Kidney glomerular epithelial cell (primary cell): Measurements from ENCODE around the gene PBX3.
"Not testable (repeated sequence)": the region's sequence is repeated elsewhere in the genome, so short reads cannot be mapped to it uniquely, and the experiment has no call there.

ENCODE experiments used
- DNase-seq: peaks from one replicate; lab custom pipeline; 2025; lab: John Stamatoyannopoulos, UW

The PBX3 gene

GRCh38 chr9:125778538-125779219 lies 31.5 kb downstream of the PBX3 start:
- DNase-seq: not testable (repeated sequence)

- DNase-seq: not testable (repeated sequence)
Measured at GRCh38 chr9:125779220-125779565, 32.0 kb downstream of the PBX3 start.

GRCh38 chr9:125782718-125783117 lies 35.5 kb downstream of the PBX3 start:
- DNase-seq: no peak

GRCh38 chr9:125784286-125785049 lies 37.3 kb downstream of the PBX3 start:
- DNase-seq: no peak

- DNase-seq: no peak
Measured at GRCh38 chr9:125785248-125785751, 38.1 kb downstream of the PBX3 start.

DNA sequence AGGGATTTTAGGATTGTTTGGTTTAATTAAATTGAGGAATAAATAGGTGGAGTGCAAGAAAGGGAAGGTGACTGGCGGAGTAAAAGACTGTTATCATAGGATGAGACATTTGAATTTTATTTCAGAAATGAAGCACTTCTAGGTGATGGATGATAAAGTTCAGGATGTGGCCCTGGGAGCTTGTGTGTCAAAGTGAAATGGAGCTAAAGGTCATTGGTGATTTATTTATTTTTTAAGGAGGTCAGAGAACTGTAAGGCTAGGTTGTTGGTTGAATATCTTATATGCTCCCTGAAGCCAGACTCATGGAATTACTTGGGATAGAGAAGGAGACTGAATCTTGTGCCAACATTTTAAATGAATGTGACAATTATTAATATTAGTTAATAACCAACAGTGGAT lies 40.5 kb downstream of the PBX3 start:
- no peak for DNase-seq

DNA sequence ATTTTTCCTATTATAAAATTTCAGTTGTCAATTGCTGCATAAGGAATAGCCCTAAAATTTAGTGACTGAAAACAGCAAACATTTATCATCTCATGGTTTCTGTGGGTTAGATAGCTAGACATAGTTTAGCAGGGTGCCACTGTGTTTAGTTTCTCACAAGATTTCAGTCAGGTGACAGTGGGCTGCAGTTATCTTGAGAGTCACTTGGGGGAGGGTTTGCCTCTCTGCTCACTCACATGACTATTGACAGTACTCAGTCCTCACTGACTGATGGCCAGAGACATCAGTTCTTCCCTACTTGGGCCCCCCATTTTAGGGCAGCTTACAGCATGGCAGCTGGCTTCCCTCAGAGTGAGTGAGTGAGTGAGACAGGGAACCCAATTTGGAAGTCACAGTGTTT lies 42.0 kb downstream of the PBX3 start:
- DNase-seq: no peak

GRCh38 chr9:125794708-125795107 lies 47.5 kb downstream of the PBX3 start:
- no peak for DNase-seq

- DNase-seq: no peak
Measured at GRCh38 chr9:125795970-125796596, 48.9 kb downstream of the PBX3 start.

DNA sequence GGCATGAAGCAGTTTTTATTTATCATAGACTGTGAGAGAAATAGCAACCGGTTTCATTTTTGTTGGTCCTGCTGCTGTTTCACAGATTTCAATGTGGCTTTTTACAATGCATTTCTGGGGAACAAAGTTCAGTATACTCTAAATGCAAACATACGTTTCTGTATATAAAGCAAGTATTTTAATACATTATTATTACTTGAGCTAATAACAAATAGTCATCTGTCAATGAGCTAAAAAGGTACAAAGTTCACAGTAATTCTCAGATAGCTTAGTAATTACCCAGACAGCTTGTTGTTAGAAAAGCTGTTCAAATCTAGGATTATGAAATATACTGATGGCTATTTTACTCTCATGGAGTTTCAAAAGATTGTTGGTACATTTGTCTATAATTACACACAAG lies 50.8 kb downstream of the PBX3 start:
- DNase-seq: no peak

GRCh38 chr9:125803526-125803925 lies 56.4 kb downstream of the PBX3 start:
- DNase-seq: no peak

DNA sequence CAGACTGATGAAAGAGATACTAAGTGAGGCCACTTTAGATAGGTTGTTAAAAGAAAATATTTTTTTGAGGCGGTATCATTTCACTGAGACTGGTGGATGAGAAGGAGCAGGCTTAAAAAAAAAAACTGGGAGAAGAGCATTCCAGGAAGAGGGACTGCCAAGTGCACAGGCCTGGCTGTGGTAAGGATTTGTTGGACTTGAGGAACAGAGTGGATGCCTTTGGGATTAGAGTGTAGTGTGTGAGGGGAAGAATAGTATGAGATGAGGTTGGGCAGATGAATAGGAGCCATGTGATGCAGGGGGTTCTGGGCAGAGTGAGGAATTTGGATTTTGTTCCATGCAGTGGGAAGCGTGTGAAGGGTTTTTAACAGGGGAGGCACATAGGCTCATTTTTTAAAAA lies 57.9 kb downstream of the PBX3 start:
- DNase-seq: no peak

GRCh38 chr9:125805586-125805985 lies 58.4 kb downstream of the PBX3 start:
- DNase-seq: no peak

DNA sequence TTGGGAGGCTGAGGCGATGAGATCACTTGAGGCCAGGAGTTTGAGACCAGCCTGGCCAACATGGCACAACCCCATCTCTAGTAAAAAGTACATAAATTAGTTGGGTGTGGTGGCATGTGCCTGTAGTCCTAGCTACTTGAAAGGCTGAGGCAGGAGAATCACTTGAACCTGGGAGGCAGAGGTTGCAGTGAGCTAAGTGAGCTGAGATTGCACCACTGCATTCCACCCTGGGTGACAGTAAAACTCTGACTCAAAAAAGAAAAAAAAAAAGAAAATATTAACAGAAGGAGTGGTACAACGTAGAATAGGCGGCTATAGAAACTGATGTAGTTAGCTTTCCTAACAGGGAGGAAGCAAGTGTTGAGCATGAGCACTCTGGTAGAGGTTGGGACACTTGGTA lies 59.9 kb downstream of the PBX3 start:
- DNase-seq: no peak

DNA sequence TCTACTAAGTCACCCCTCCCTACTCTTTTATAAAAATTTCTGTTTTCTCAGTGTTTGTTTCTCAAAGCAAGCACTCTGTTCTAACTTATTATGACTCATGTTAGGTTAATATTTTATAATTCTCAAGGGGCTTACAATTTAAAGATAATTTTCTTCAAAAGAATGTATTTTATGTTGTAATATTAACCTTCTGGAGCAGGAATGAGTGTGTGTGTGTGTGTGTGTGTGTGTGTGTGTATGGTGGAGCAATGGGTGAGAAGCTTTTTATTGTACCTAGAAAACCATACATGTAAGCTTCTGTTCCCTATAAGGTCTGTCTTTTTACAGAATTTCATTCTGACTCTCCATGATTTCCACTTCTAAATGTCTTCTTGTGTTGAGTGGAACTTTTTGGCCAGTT lies 63.0 kb downstream of the PBX3 start:
- no peak for DNase-seq

GRCh38 chr9:125811002-125811401 lies 63.8 kb downstream of the PBX3 start:
- no peak for DNase-seq

- no peak for DNase-seq
Measured at GRCh38 chr9:125812403-125812802, 65.2 kb downstream of the PBX3 start.

DNA sequence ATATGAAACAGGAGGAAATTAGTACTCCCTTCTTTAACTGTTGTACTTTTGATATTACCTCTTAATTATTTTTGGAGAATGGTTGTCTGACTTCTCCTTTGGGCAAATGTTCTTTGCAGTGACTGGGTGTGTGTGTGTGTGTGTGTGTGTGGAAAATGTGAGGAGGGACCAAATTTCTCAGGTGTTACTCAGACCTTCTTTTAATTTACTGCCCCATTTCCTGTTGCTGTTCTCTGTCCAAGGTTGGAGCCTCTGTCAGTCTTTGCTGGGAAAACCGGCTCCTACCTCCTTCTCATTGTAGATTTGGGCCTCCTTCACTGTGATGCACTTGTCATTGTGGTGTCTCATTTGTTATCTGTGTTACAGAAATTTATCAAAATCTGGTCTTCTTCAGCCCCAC lies 68.4 kb downstream of the PBX3 start:
- DNase-seq: peak; percentile 19

GRCh38 chr9:125816321-125816720 lies 69.1 kb downstream of the PBX3 start:
- no peak for DNase-seq

GRCh38 chr9:125820100-125820804 lies 73.1 kb downstream of the PBX3 start:
- DNase-seq: no peak

DNA sequence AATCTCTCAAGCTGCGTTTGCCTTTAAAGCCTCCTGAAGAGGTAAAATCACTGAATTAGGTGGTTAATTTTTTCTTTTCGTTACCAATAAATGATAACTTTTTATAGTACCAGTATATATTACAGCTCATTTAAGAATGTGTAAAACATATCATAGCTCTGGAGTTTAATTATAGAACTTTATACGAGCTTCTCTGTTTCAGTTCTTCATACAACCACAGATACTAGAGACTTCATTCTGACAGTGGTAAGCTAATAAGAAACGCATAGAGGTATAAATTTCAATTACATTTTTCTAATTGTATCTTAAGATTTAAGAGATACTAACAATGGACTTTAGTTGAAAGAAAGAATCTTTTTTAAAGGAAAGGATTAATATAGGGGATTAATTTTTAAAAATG lies 73.9 kb downstream of the PBX3 start:
- no peak for DNase-seq

- no peak for DNase-seq
Measured at GRCh38 chr9:125822160-125822559, 75.0 kb downstream of the PBX3 start.

GRCh38 chr9:125822902-125823301 lies 75.7 kb downstream of the PBX3 start:
- no peak for DNase-seq
